Adrenal gland (tissue), 12 donors: ENCODE results near the gene EFNA2. TPM values are rescaled to one million over a fixed set of nuclear protein-coding genes. Genes with fewer than 3 reads are reported as not detected.

ENCODE experiments used
- DNase-seq, 7 donors: peaks; one replicate each; pipeline ENCODE4 v3.0.0-alpha.2; 2019 to 2020
- H3K27ac ChIP-seq, 5 donors: fragments of 200-600 bp; sonication (generic) in 4 of 5; 1 replicate in 3 of 5; 2 replicates in 2 of 5; pipeline versions ENCODE4 v1.5.1 to v1.8.0; 2016 to 2020; ENCODE audit warnings: mild to moderate bottlenecking in 1 of 5
- H3K27me3 ChIP-seq: fragments of 200-600 bp; 2 replicates; pipeline ENCODE4 v1.8.0; 2021
- H3K36me3 ChIP-seq, 2 donors: fragments of 200-600 bp; replicated peaks in 1 of 2; 1 replicate in 1 of 2; 2 replicates in 1 of 2; pipeline versions ENCODE4 v1.5.1 to v1.8.0; 2018 to 2022
- H3K4me1 ChIP-seq, 2 donors: fragments of 200-600 bp; replicated peaks in 1 of 2; 1 replicate in 1 of 2; 2 replicates in 1 of 2; pipeline versions ENCODE4 v1.5.1 to v1.8.0; 2018 to 2021
- H3K4me3 ChIP-seq, 4 donors: fragments of 200-600 bp; sonication (generic) in 3 of 4; one replicate each; pipeline ENCODE4 v1.5.1; 2016 to 2018
- H3K9me3 ChIP-seq, 3 donors: fragments of 200-600 bp; sonication (generic) in 1 of 3; replicated peaks in 1 of 3; 1 replicate in 2 of 3; 2 replicates in 1 of 3; pipeline versions ENCODE4 v1.5.1 to v1.8.0; 2016 to 2021
- POLR2A ChIP-seq, 2 donors: fragments of 450-650 bp; IDR thresholded peaks; one replicate each; pipeline ENCODE4 v1.6.1; 2017; ENCODE audit warnings: antibody characterized with exemption in 2 of 2, mild to moderate bottlenecking in 2 of 2, moderate library complexity in 1 of 2
- WGBS, 4 donors: extraction: QIAGEN DNeasy Blood & Tissue Kit in 2 of 4; methylation state at CpG; one replicate each; pipeline versions ENCODE4 v1.1.5 to v1.1.7; 2013 to 2017; 5-methylcytosine and 5-hydroxymethylcytosine counted together
- intact Hi-C, 2 donors: fragments of 100-400 bp; cut with DNase I; formaldehyde crosslinking; loops; one replicate each; pipeline versions ENCODE4 v1.14.1 to v1.15.0; 2022 to 2023
- polyA plus RNA-seq, 3 donors: library from polyadenylated mRNA; stranded (reverse); fragments of 200-250 nt in 2 of 3; fragments of 350-450 nt in 1 of 3; fragmentation: Illumina TruSeq in 1 of 3; extraction: RNeasy Lipid Tissue Mini Kit (QIAGEN cat#74804) in 1 of 3; gene quantifications; one replicate each; pipeline ENCODE4 v1.2.3, GENCODE V29; 2013 to 2014
- total RNA-seq, 9 donors: library from RNA; depleted of rRNA in 4 of 9; stranded (reverse); fragments of >200 nt in 4 of 9; fragments of 120-200 nt in 1 of 9; fragmentation: NEBNext Ultra II Directional in 1 of 9; extraction: Animal tissue kit (Norgen Biotek cat#: 25700) in 1 of 9; gene quantifications; one replicate each; pipeline versions ENCODE4 v1.1.0 to v1.2.4, GENCODE V29; 2013 to 2023
- TF ChIP-seq, protein P1 (sequence below), 6 experiments: fragments of 450-650 bp in 4 of 6; fragments of 200-600 bp in 2 of 6; sonication (generic) in 1 of 6; IDR thresholded peaks; 1 replicate in 5 of 6; 2 replicates in 1 of 6; pipeline versions ENCODE4 v1.5.1 to v1.8.0; 2016 to 2021; ENCODE audit warnings: antibody characterized with exemption in 6 of 6, mild to moderate bottlenecking in 2 of 6, moderate library complexity in 1 of 6
- donor health status: healthy with polysubstance abuse.
- donor health status: Bipolar disorder and iron deficiency.
- donor health status: DM: yes; HTN: yes; CAD: no.
- donor health status: DM: no; HTN: no; CAD: no.
- donor health status: DM: no; HTN: no; CAD: no.
- donor health status: DM: yes; HTN: yes; CAD: no.

The EFNA2 gene
- total and polyA plus RNA-seq, 12 donors, result 0.11 TPM; not detected in 11

DNA sequence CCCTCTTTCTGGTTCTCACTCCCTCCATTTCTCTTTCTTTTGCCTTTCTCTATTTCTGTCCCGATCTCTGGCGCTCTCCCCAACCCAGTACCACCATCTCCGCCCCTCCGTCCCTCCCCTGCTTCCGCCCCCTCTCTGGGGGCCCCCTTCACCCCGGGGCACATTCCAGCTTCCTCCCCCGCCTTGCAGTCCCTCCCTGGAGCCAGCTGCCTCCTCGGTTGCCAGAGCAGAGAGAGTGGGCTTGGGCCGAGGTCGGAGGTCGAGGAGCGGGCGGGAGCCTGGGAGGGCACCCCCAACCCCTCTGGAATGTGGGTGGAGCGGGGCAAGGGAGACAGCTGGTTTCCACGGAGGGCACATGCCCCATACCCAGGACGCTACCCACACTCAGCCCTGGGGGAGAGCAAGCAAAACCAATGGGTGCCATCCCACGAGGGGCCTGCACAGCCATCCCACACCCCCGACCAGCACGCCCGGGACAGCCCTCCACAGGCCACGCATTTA is 23.0 kb upstream of the EFNA2 start:
- Histone ChIP-seq H3K4me1 (peaks cover 69 to 75% of the 10 kb centered on the region in 2 donors), H3K27me3 (no peaks in the 10 kb centered on the region), H3K27ac (peak overlapping the region; percentile 77 to 93 (median 88)), H3K36me3 (peaks cover 0 to 7% of the 10 kb centered on the region in 2 donors), H3K4me3 (no peak overlapping the region), H3K9me3 (no peaks in the 10 kb centered on the region)
- intact Hi-C loops, result no loop called here
- DNase-seq, result peak in 4 of 7 donors; percentile 17 to 42 (median 36)
- WGBS, 4 donors, result 61 to 76% (median 64%) methylated on average over 8 to 21 of the region's 21 CpGs
- TF ChIP-seq, protein P1, sequence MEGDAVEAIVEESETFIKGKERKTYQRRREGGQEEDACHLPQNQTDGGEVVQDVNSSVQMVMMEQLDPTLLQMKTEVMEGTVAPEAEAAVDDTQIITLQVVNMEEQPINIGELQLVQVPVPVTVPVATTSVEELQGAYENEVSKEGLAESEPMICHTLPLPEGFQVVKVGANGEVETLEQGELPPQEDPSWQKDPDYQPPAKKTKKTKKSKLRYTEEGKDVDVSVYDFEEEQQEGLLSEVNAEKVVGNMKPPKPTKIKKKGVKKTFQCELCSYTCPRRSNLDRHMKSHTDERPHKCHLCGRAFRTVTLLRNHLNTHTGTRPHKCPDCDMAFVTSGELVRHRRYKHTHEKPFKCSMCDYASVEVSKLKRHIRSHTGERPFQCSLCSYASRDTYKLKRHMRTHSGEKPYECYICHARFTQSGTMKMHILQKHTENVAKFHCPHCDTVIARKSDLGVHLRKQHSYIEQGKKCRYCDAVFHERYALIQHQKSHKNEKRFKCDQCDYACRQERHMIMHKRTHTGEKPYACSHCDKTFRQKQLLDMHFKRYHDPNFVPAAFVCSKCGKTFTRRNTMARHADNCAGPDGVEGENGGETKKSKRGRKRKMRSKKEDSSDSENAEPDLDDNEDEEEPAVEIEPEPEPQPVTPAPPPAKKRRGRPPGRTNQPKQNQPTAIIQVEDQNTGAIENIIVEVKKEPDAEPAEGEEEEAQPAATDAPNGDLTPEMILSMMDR (IDR thresholded peaks at IDR 0.05), result no peak
- no peak for TF ChIP-seq POLR2A (IDR thresholded peaks at IDR 0.05)

DNA sequence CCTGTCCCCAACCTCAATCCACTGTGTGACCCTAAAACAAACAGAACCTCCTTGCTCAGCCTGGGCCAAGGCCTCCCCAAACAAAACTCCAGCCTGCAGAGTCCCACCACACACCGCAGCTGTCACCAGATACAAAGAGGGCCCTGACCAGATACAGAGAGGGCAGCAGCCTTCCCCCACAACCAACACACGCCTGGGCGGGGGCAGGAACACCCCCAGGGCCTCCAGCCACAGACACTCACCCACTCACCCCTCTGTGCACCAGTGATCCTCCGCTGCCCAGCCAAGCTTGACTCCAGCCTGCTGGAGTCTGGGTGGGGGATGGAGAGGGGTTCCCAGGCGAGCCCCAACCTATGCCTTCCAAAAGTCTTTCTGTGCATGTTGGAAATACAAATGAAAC is 22.5 kb upstream of the EFNA2 start:
- peak overlapping the region in 3 of 5 donors; percentile 88 to 93 (median 93) for H3K27ac ChIP-seq
- peak in 1 of 7 donors; percentile 22 for DNase-seq
- no peaks in the 10 kb centered on the region for H3K9me3 ChIP-seq
- H3K4me3 ChIP-seq, result no peak overlapping the region
- H3K36me3 ChIP-seq, result peaks cover 0 to 2% of the 10 kb centered on the region in 2 donors
- no peaks in the 10 kb centered on the region for H3K27me3 ChIP-seq
- TF ChIP-seq POLR2A (IDR thresholded peaks at IDR 0.05), result no peak
- TF ChIP-seq, protein P1 (IDR thresholded peaks at IDR 0.05), result no peak
- 83 to 94% (median 92%) methylated on average over 3 to 5 of the region's 5 CpGs for WGBS, 4 donors
- intact Hi-C loops, result no loop called here
- H3K4me1 ChIP-seq, result peaks cover 65 to 74% of the 10 kb centered on the region in 2 donors

DNA sequence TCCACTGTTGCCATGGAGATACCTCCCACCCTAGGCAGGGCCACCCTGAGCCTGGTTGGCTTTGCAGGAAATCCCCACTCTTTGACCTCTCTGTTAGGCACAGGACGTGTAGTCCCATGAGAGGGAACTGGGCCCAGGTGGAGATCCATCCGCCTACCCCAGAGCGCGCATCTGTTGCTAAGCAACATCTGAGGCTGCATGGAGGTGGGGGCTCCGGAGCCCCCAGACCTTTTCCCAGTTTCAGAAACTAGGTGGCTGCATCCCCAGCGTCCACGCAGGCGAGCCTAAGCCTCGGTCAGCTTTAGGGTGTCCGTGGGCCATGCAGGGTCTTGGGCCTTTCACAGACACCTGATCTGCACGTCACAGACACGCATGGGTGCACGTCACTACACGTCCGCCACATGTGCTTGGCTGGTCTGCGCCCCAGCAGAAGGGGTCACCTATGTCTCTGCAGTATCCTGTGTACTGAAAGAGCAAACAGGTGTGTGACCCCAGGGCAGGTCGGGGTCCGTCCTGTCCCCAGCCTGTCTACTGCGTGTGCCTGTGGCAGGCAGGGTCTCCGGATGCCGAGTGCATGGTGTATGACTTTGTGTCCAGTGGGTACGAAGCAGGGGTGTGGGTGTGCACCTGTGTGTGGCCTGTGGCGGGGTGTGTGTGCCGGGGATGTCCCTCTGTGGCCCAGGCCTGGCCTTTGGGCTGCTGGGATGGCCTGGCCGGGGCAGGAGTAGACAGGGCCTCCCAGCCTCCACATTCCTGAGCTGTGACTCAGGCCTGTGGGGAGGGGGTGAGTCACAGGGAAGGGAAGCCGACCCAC is 20.7 kb upstream of the EFNA2 start:
- Histone ChIP-seq H3K36me3 (no peaks in the 10 kb centered on the region), H3K9me3 (no peaks in the 10 kb centered on the region), H3K4me3 (peak overlapping the region in 1 of 4 donors; percentile 70), H3K4me1 (peaks cover 57 to 65% of the 10 kb centered on the region in 2 donors), H3K27ac (peak overlapping the region in 4 of 5 donors; percentile 71 to 100 (median 86)), H3K27me3 (no peaks in the 10 kb centered on the region)
- DNase-seq, result peak; percentile 79 to 93 (median 90)
- 50 to 88% (median 71%) methylated on average over 3 to 26 of the region's 26 CpGs for WGBS, 4 donors
- no peak for TF ChIP-seq POLR2A (IDR thresholded peaks at IDR 0.05)
- TF ChIP-seq, protein P1 (IDR thresholded peaks at IDR 0.05), result no peak
- intact Hi-C loops, result no loop called here

DNA sequence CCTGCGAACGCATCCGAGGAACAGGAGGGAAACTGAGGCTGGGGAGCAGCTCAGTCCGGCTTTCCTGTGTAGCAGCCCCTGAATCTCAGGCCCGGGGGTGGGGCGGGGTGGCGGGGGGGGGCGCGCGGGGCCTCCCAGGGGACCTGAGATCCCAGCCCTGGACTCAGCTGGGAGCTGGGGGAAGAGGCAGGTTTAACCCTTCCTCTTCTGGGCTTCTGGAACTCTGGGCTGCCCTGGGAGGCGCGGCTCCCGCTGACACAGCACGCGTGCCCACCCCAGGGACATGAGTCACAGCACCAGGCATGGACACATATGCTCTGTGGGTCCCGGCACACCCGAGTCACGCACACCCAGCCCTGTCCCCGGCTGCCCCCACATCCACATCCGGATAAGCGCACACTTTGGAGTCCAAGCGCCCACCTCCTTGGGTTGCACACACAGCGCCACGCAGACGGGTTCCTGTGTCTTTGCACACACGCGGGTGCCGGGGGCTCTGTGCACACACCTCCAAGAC is 20.0 kb upstream of the EFNA2 start:
- 0 to 15% (median 4%) methylated on average over 2 to 28 of the region's 28 CpGs for WGBS, 4 donors
- no peaks in the 10 kb centered on the region for H3K9me3 ChIP-seq
- H3K27me3 ChIP-seq, result no peaks in the 10 kb centered on the region
- peak; percentile 62 to 89 (median 76) for DNase-seq
- TF ChIP-seq, protein P1 (IDR thresholded peaks at IDR 0.05), result no peak
- no peak for TF ChIP-seq POLR2A (IDR thresholded peaks at IDR 0.05)
- peak overlapping the region in 2 of 4 donors; percentile 23 to 70 for H3K4me3 ChIP-seq
- peaks cover 0 to 2% of the 10 kb centered on the region in 2 donors for H3K36me3 ChIP-seq
- intact Hi-C loops, result loop anchor here in 1 of 2 donors (2.0 kb wide), 1 partner anchor 21 kb away; no protein-coding TSS in a partner anchor
- peak overlapping the region in 4 of 5 donors; percentile 71 to 100 (median 86) for H3K27ac ChIP-seq
- peaks cover 57 to 65% of the 10 kb centered on the region in 2 donors for H3K4me1 ChIP-seq
